ENCODE measurements around the gene IGFL4.

DNA sequence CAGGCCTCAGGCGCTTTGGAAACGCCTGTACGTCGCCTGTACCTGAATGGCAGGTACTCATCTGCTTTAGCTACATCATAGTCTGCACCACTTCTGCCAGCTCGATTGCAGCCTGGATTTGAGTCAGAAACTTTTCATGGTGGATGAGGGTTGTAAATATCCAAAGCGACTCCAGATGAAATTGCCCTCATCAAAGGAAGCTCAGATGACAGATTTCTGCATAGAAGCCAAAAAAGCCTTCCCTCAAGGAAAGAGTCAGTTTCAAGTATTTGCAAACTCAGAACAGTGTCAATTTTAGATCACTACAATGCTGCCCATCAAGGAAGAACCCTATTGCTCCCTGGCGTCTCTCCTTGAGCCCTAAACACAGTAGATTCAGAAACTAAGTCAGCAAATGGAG, 38.8 kb upstream of the IGFL4 start:
- TF ChIP-seq, protein P1, sequence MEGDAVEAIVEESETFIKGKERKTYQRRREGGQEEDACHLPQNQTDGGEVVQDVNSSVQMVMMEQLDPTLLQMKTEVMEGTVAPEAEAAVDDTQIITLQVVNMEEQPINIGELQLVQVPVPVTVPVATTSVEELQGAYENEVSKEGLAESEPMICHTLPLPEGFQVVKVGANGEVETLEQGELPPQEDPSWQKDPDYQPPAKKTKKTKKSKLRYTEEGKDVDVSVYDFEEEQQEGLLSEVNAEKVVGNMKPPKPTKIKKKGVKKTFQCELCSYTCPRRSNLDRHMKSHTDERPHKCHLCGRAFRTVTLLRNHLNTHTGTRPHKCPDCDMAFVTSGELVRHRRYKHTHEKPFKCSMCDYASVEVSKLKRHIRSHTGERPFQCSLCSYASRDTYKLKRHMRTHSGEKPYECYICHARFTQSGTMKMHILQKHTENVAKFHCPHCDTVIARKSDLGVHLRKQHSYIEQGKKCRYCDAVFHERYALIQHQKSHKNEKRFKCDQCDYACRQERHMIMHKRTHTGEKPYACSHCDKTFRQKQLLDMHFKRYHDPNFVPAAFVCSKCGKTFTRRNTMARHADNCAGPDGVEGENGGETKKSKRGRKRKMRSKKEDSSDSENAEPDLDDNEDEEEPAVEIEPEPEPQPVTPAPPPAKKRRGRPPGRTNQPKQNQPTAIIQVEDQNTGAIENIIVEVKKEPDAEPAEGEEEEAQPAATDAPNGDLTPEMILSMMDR (conservative IDR thresholded peaks at IDR 0.05 in 1 of 2, IDR thresholded peaks at IDR 0.05 in 1 of 2; ENCODE audit: extremely low read depth in 1 of 2, insufficient read depth in 1 of 2, low read depth in 1 of 2, low read length in 2 of 2): no peak
- no peak for TF ChIP-seq EZH2 (IDR thresholded peaks at IDR 0.05; ENCODE audit: borderline replicate concordance, low read length)
